ENCODE data around the gene ELOVL5. TPM values are rescaled to one million over a fixed set of nuclear protein-coding genes. Genes with fewer than 3 reads are reported as not detected.
A peak's percentile ranks its signal among the peaks of the same experiment; 100 is the strongest.
"Not testable (repeated sequence)": the region's sequence is repeated elsewhere in the genome, so short reads cannot be mapped to it uniquely, and the experiment has no call there.

The ELOVL5 gene, protein sequence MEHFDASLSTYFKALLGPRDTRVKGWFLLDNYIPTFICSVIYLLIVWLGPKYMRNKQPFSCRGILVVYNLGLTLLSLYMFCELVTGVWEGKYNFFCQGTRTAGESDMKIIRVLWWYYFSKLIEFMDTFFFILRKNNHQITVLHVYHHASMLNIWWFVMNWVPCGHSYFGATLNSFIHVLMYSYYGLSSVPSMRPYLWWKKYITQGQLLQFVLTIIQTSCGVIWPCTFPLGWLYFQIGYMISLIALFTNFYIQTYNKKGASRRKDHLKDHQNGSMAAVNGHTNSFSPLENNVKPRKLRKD
- 100 to 1,000 TPM; 157 to 162 TPM for total RNA-seq

DNA sequence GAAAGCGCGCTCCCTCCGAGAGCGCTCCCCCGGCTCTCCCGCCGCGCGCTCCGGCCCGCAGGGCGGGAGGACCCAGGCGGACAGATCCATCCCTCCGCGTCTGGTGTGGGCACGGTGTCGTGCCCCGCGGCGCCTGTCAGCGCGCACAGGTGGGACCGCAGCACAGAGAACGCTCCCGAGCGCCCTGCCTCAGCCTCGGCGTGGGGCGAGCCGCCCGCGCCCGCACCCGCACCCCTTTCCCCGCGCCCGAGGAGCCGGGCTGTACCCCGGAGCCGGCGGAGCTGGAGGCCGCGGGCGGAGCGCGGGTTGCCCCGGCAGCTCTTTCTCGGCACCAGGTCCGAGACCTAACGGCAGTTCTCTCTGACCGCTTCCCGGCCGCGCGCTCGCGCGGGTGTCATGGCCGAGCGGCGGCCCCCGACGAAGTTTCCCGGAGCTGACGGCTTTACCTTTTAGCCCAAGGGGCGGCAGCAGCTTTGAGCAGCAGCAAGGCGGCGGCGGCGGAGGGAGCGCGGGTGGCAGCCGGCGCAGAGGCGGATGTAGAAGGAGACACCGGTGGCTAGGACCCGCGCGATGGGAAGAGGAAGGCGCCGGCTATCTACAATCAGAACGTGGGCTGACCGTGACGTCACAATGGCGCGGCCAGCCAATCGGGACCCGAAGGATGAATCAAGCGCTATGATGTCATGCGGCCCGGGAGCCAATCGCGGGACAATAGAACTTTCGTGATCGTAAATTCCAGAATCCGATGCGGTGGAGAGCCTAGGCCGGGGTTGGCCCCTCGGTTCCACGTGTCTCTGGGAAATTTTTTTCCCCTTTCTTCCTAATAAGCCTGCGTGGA, at the start of gene ELOVL5:
Gene ELOVL5 (minus strand): TSS at position 580 of the 838 bp plus-strand sequence. CDS start 53,251 bp downstream, outside the sequence.
- ChIA-PET POLR2A (interaction anchor here (0.5 to 6.4 kb wide), 23 partner anchors 8 to 1065 kb away, joined by 3 to 98 read pairs (median 5); partner anchors contain the start of genes FBXO9 and GSTA4), CTCF (interaction anchor here (1.0 to 3.8 kb wide), 4 partner anchors 11 to 283 kb away, joined by 3 to 27 read pairs (median 6); no protein-coding TSS in a partner anchor)
- Mint-ChIP-seq H3K4me1 (peaks cover 46% of the 10 kb centered on the region), H3K4me3 (peak within 1 kb of the TSS; percentile 97), H3K36me3 (ENCODE audit: low read depth) (peaks cover 32% of the 10 kb centered on the region), H3K9me3 (no peaks in the 10 kb centered on the region), H3K27me3 (peaks cover 15% of the 10 kb centered on the region), H3K27ac (peak within 1 kb of the TSS; percentile 96)
- DNase-seq = peak; percentile 98

DNA sequence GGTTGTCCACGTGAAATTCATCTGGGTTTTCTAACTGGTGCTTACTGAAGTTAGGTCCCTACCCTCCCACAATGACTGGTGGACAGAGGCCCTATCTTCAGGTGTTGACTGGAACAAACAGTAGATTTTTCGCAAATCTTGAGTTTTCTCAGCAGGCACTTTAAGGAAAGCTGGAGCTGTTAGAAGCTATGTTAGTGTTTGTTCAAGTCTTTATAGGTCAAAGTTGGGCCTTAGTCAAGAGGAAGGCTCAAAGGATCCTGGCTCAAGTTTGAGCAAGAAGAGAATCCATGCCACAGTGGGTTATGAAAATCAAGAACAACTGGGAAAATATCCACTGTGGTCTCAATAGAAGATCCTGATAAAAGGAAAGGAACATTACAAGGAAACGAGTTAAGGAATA, 48.5 kb upstream of the ELOVL5 start:
- no peaks in the 10 kb centered on the region for H3K36me3 Mint-ChIP-seq (ENCODE audit: low read depth)
- POLR2A ChIA-PET = no interaction called here
- no peaks in the 10 kb centered on the region for H3K9me3 Mint-ChIP-seq

DNA sequence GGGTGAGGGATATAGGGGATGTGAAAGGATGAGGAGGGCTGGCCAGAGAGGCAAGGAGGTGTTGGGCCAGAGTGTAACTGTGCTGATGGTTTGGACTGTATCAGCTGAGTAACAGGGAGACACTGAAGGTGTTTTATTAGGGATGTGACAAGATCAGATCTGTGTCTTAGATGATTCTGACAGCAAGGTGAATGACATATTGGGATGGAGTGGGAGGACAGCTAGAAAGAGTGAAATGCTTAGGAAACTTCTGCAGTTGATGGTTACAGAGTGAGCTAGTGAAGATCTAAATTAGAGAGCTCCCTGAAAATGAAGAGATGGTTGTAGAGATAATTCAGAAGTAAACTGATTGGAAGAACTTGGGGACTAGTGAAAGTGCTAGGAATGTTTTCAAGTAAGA, 47.2 kb upstream of the ELOVL5 start:
- Mint-ChIP-seq H3K27me3 (no peaks in the 10 kb centered on the region), H3K36me3 (ENCODE audit: low read depth) (no peaks in the 10 kb centered on the region), H3K9me3 (no peaks in the 10 kb centered on the region), H3K27ac (no peak overlapping the region), H3K4me3 (no peak overlapping the region), H3K4me1 (no peaks in the 10 kb centered on the region)
- ChIA-PET POLR2A (no interaction called here), CTCF (no interaction called here)
- no peak for DNase-seq

More for the DNA sequence above, 48.5 kb upstream of the ELOVL5 start:
- H3K27me3 Mint-ChIP-seq = no peaks in the 10 kb centered on the region
- CTCF ChIA-PET = no interaction called here
- no peaks in the 10 kb centered on the region for H3K4me1 Mint-ChIP-seq
- H3K4me3 Mint-ChIP-seq = no peak overlapping the region
- no peak for DNase-seq
- no peak overlapping the region for H3K27ac Mint-ChIP-seq

DNA sequence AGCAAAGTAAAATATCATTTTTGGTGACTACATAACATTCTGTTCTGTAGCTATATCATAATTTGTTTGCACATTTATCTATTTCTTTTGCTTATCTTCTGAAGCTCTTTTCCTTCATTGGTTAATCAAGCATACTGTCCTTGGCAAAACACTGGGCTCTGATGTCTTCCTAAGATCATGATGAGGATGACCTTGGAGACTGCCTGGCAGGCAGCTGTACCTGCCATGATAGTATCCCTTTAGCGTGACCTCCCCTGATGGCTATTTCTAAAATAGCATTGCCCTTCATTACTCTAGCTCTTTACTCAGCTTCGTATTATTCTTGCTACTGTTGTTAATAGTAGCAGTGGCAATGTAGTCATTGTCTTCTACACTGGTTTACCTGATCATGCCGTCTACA, 46.0 kb upstream of the ELOVL5 start:
- DNase-seq = no peak
- Mint-ChIP-seq H3K9me3 (no peaks in the 10 kb centered on the region), H3K27ac (no peak overlapping the region), H3K4me3 (no peak overlapping the region), H3K36me3 (ENCODE audit: low read depth) (no peaks in the 10 kb centered on the region), H3K27me3 (no peaks in the 10 kb centered on the region), H3K4me1 (no peaks in the 10 kb centered on the region)
- ChIA-PET POLR2A (interaction anchor here (1.1 kb wide), 1 partner anchor 32 kb away, joined by 3 read pairs; no protein-coding TSS in a partner anchor), CTCF (interaction anchor here (1.0 kb wide), 1 partner anchor 44 kb away, joined by 5 read pairs; no protein-coding TSS in a partner anchor)

DNA sequence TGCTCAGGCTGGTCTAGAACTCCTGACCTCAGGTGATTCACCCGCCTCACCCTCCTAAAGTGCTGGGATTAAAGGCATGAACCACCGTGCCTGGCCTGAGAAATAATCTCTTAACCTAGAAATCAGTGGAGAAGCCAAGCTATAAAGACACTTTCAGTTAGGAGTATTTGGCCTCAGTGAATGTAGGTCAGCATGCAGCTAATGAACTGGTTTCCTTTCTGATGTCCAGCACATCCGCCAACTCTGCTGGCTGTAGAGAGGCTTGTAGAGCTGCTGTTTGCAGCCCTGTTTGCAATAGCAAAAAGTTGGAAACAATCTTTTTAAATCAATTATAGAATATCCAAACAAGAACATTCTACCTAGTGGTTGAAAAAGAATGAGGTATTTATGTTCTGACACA, 42.4 kb upstream of the ELOVL5 start:
- Mint-ChIP-seq H3K4me3 (no peak overlapping the region), H3K4me1 (no peaks in the 10 kb centered on the region), H3K27me3 (peaks cover 9% of the 10 kb centered on the region), H3K9me3 (peaks cover 2% of the 10 kb centered on the region), H3K27ac (no peak overlapping the region), H3K36me3 (ENCODE audit: low read depth) (no peaks in the 10 kb centered on the region)
- DNase-seq = no peak
- POLR2A ChIA-PET = no interaction called here
- CTCF ChIA-PET = no interaction called here

DNA sequence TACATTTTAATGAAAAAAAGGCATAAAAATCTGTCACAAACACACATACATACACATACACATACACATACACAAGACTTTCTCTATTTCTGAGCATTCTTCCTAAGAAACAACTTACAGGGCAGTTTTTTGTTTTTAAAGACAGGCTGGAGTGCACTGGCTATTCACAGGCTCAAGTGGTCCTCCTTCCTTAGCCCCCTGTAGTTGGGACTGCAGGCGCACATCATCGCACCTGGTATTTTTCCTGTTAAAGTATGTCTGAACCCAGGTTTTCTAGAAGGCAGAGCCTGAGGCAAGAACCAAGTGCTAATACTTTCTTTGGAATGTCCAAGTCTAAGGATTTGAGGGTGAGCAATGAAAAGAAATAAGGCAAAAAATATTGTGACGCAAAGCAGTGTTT, 41.3 kb upstream of the ELOVL5 start:
- Mint-ChIP-seq H3K27ac (no peak overlapping the region), H3K4me1 (no peaks in the 10 kb centered on the region), H3K4me3 (no peak overlapping the region), H3K36me3 (ENCODE audit: low read depth) (no peaks in the 10 kb centered on the region), H3K9me3 (peaks cover 5% of the 10 kb centered on the region), H3K27me3 (peaks cover 16% of the 10 kb centered on the region)
- ChIA-PET POLR2A (no interaction called here), CTCF (no interaction called here)
- DNase-seq = no peak

DNA sequence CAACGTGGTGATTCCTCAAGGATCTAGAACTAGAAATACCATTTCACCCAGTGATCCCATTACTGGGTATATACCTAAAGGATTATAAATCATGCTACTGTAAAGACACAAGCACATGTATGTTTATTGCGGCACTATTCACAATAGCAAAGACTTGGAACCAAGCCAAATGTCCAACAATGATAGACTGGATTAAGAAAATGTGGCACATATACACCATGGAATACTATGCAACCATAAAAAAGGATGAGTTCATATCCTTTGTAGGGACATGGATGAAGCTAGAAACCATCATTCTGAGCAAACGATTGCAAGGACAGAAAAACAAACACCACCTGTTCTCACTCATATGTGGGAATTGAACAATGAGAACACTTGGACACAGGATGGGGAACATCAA, 39.9 kb upstream of the ELOVL5 start:
- H3K4me3 Mint-ChIP-seq, POLR2A ChIA-PET, H3K4me1 Mint-ChIP-seq: not testable (repeated sequence)

GRCh38 chr6:53382421-53382820, 33.7 kb upstream of the ELOVL5 start:
- Mint-ChIP-seq H3K27ac (no peak overlapping the region), H3K27me3 (peaks cover 32% of the 10 kb centered on the region), H3K4me1 (no peaks in the 10 kb centered on the region), H3K36me3 (ENCODE audit: low read depth) (no peaks in the 10 kb centered on the region), H3K9me3 (peaks cover 7% of the 10 kb centered on the region), H3K4me3 (no peak overlapping the region)
- POLR2A ChIA-PET = no interaction called here
- CTCF ChIA-PET = no interaction called here
- no peak for DNase-seq

More for the DNA sequence above, 39.9 kb upstream of the ELOVL5 start:
- H3K27ac Mint-ChIP-seq; H3K36me3 Mint-ChIP-seq (ENCODE audit: low read depth); H3K9me3 Mint-ChIP-seq; DNase-seq; CTCF ChIA-PET: not testable (repeated sequence)
- peaks cover 26% of the 10 kb centered on the region for H3K27me3 Mint-ChIP-seq

DNA sequence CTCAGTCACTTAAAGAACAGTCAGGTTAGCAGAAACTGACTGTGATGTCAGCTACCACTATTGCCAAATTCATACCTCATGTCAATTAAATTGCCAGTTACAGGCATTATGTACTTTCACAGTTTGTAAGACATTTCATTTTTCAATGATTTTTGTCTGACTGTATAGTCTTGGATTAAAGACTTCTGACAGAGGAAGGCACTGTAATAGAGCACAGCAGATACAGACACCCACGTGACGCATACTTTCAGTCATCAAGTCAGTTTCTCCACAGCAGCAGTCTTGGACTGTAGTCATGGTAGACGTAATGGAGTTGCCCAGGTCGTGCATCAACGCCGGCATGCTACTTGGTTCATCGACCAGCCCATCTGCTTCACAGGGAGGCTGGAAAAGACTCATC, 29.5 kb upstream of the ELOVL5 start:
- H3K36me3 Mint-ChIP-seq (ENCODE audit: low read depth) = no peaks in the 10 kb centered on the region
- no peak overlapping the region for H3K27ac Mint-ChIP-seq
- no peak overlapping the region for H3K4me3 Mint-ChIP-seq
- H3K27me3 Mint-ChIP-seq = peaks cover 23% of the 10 kb centered on the region
- ChIA-PET POLR2A (no interaction called here), CTCF (no interaction called here)
- H3K4me1 Mint-ChIP-seq = no peaks in the 10 kb centered on the region
- no peak for DNase-seq
- no peaks in the 10 kb centered on the region for H3K9me3 Mint-ChIP-seq

DNA sequence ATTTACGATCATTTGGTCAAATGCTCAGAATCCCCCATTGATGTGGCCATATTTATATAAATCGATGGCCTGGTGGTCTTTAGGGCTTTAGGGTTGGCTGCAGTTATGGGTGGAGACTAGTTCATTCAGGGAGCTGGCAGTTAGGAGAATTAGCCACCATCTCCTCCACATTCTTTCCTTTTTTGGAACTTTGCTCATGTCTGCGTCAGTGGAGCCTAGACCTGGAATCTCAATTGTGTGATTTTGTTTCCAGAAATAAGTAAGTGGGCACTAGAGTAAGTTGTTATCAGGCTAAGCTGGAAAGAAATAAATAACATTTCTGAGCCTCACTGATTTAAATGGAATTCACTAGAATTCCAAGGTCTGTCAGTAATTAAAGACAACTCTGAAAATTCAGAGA, 29.0 kb upstream of the ELOVL5 start:
- no peak for DNase-seq
- Mint-ChIP-seq H3K9me3 (no peaks in the 10 kb centered on the region), H3K27ac (no peak overlapping the region), H3K27me3 (peaks cover 23% of the 10 kb centered on the region), H3K36me3 (ENCODE audit: low read depth) (no peaks in the 10 kb centered on the region), H3K4me1 (no peaks in the 10 kb centered on the region), H3K4me3 (no peak overlapping the region)
- ChIA-PET POLR2A (no interaction called here), CTCF (no interaction called here)

GRCh38 chr6:53377289-53377688, 28.5 kb upstream of the ELOVL5 start:
- DNase-seq = no peak
- ChIA-PET POLR2A (no interaction called here), CTCF (no interaction called here)
- H3K27me3 Mint-ChIP-seq = peaks cover 23% of the 10 kb centered on the region
- no peak overlapping the region for H3K4me3 Mint-ChIP-seq
- H3K4me1 Mint-ChIP-seq = no peaks in the 10 kb centered on the region
- H3K27ac Mint-ChIP-seq = no peak overlapping the region
- H3K9me3 Mint-ChIP-seq = no peaks in the 10 kb centered on the region
- no peaks in the 10 kb centered on the region for H3K36me3 Mint-ChIP-seq (ENCODE audit: low read depth)

GRCh38 chr6:53376661-53377226, 28.0 kb upstream of the ELOVL5 start:
- Mint-ChIP-seq H3K36me3 (ENCODE audit: low read depth) (no peaks in the 10 kb centered on the region), H3K27me3 (peaks cover 23% of the 10 kb centered on the region), H3K9me3 (no peaks in the 10 kb centered on the region), H3K4me1 (no peaks in the 10 kb centered on the region), H3K4me3 (no peak overlapping the region), H3K27ac (no peak overlapping the region)
- ChIA-PET CTCF (no interaction called here), POLR2A (no interaction called here)
- no peak for DNase-seq

- Mint-ChIP-seq H3K4me1 (no peaks in the 10 kb centered on the region), H3K27me3 (peaks cover 23% of the 10 kb centered on the region), H3K36me3 (ENCODE audit: low read depth) (no peaks in the 10 kb centered on the region), H3K4me3 (no peak overlapping the region), H3K9me3 (no peaks in the 10 kb centered on the region), H3K27ac (no peak overlapping the region)
- no peak for DNase-seq
- POLR2A ChIA-PET = interaction anchor here (0.8 kb wide), 1 partner anchor 28 kb away, joined by 3 read pairs; no protein-coding TSS in a partner anchor
- CTCF ChIA-PET = no interaction called here
Measured at GRCh38 chr6:53375847-53376246, 27.1 kb upstream of the ELOVL5 start.
